H1 (cell line): ENCODE data around the gene CXCL5. TPM values are rescaled to one million over a fixed set of nuclear protein-coding genes. Genes with fewer than 3 reads are reported as not detected.

Experiments used
- CTCF ChIA-PET: fragments of 300-600 bp; sonication (Branson Sonifier 250); formaldehyde crosslinking; loops from one replicate; lab custom pipeline; 2021; ENCODE audit not compliant: partially characterized antibody; lab: Charles Lee
- POLR2A ChIA-PET: fragments of 300-600 bp; sonication (Branson Sonifier 250); formaldehyde crosslinking; loops from one replicate; lab custom pipeline; 2021; ENCODE audit warnings: inconsistent platforms; ENCODE audit not compliant: partially characterized antibody; lab: Charles Lee
- DNase-seq, 2 experiments: peaks; one replicate each; pipeline versions ENCODE4 v3.0.0 to v3.0.0-alpha.2; 2010 to 2022; ENCODE audit warnings: low spot score in 2 of 2, low read depth in 1 of 2, mixed read lengths in 1 of 2
- FAIRE-seq: peaks from 2 replicates; lab custom pipeline; 2011; peaks lifted over from hg19 to GRCh38; lab: Jason Lieb, UNC
- H2AFZ ChIP-seq: 2 replicates; pipeline ENCODE4 v1.8.1; 2012; ENCODE audit warnings: low read length, inconsistent platforms
- H2AK5ac ChIP-seq: 2 replicates; pipeline ENCODE4 v1.6.1; 2013; ENCODE audit warnings: low read depth, low read length
- H2BK120ac ChIP-seq: replicated peaks from 2 replicates; pipeline ENCODE3; 2013; ENCODE audit warnings: low read depth, low read length, inconsistent platforms
- H2BK12ac ChIP-seq: 2 replicates; pipeline ENCODE4 v1.6.1; 2013; ENCODE audit warnings: low read depth, low read length
- H2BK15ac ChIP-seq: 2 replicates; pipeline ENCODE4 v1.6.1; 2013; ENCODE audit warnings: low read length
- H2BK20ac ChIP-seq: 2 replicates; pipeline ENCODE4 v1.6.1; 2013; ENCODE audit warnings: low read length
- H2BK5ac ChIP-seq: 2 replicates; pipeline ENCODE4 v1.6.1; 2013; ENCODE audit warnings: low read depth, low read length
- H3K14ac ChIP-seq: 2 replicates; pipeline ENCODE4 v1.6.1; 2013; ENCODE audit warnings: inconsistent platforms; ENCODE audit not compliant: insufficient read length
- H3K18ac ChIP-seq: 2 replicates; pipeline ENCODE4 v1.6.1; 2013; ENCODE audit warnings: low read length; ENCODE audit errors: extremely low read depth
- H3K23ac ChIP-seq: 2 replicates; pipeline ENCODE4 v1.6.1; 2013; ENCODE audit warnings: inconsistent platforms; ENCODE audit not compliant: insufficient read length
- H3K23me2 ChIP-seq: 2 replicates; pipeline ENCODE4 v1.6.1; 2013; ENCODE audit warnings: low read depth, low read length
- H3K27ac ChIP-seq: 2 replicates; pipeline ENCODE4 v1.6.1; 2011; ENCODE audit warnings: low read depth, low read length, inconsistent platforms
- H3K27me3 ChIP-seq, 4 experiments: replicated peaks in 1 of 4; 1 replicate in 1 of 4; 2 replicates in 3 of 4; pipeline versions ENCODE4 v1.6.1 to v1.8.1; 2011 to 2013; ENCODE audit warnings: low read length in 3 of 4, mild to moderate bottlenecking in 3 of 4, inconsistent platforms in 2 of 4, mixed read lengths in 2 of 4, moderate library complexity in 1 of 4; ENCODE audit not compliant: control insufficient read depth in 3 of 4, insufficient read depth in 3 of 4; ENCODE audit errors: extremely low read depth in 1 of 4
- H3K36me3 ChIP-seq, 4 experiments: 2 replicates each; pipeline versions ENCODE4 v1.6.1 to v1.8.1; 2011 to 2013; ENCODE audit warnings: mild to moderate bottlenecking in 4 of 4, low read length in 3 of 4, moderate library complexity in 2 of 4, control low read depth in 1 of 4, inconsistent platforms in 1 of 4; ENCODE audit not compliant: insufficient read depth in 4 of 4, control insufficient read depth in 2 of 4
- H3K4ac ChIP-seq: replicated peaks from 2 replicates; pipeline ENCODE3; 2013; ENCODE audit warnings: low read length, low read depth, mixed read lengths, inconsistent platforms; ENCODE audit not compliant: insufficient read length
- H3K4me1 ChIP-seq, 4 experiments: replicated peaks in 1 of 4; 1 replicate in 1 of 4; 2 replicates in 3 of 4; pipeline versions ENCODE4 v1.6.1 to v1.8.1; 2011 to 2013; ENCODE audit warnings: low read length in 3 of 4, inconsistent platforms in 2 of 4, mixed read lengths in 1 of 4; ENCODE audit not compliant: insufficient read depth in 4 of 4, control insufficient read depth in 3 of 4
- H3K4me2 ChIP-seq, 2 experiments: 2 replicates each; pipeline versions ENCODE4 v1.6.1 to v1.8.1; 2011 to 2013; ENCODE audit warnings: low read depth in 2 of 2, low read length in 2 of 2, control low read depth in 1 of 2, inconsistent platforms in 1 of 2, mild to moderate bottlenecking in 1 of 2; ENCODE audit not compliant: insufficient read depth in 1 of 2
- H3K4me3 ChIP-seq, 4 experiments: fragments of 200-600, 300-600 bp in 1 of 4; sonication (generic), shearing (Covaris generic), sonication (Bioruptor Twin) in 1 of 4; 2 replicates each; pipeline versions ENCODE4 v1.5.1 to v1.8.1; 2011 to 2016; ENCODE audit warnings: low read length in 4 of 4, low read depth in 3 of 4, control low read depth in 2 of 4, inconsistent platforms in 2 of 4, mild to moderate bottlenecking in 2 of 4, mixed read lengths in 1 of 4, moderate library complexity in 1 of 4; ENCODE audit not compliant: insufficient read depth in 2 of 4; ENCODE audit errors: extremely low read depth in 1 of 4
- H3K56ac ChIP-seq: replicated peaks from 2 replicates; pipeline ENCODE3; 2013; ENCODE audit warnings: low read depth, mild to moderate bottlenecking, mixed read lengths, low read length, inconsistent platforms; ENCODE audit not compliant: insufficient read length
- H3K79me1 ChIP-seq: 2 replicates; pipeline ENCODE4 v1.6.1; 2013; ENCODE audit warnings: low read depth, low read length, control low read depth
- H3K79me2 ChIP-seq, 2 experiments: 2 replicates each; pipeline versions ENCODE4 v1.6.1 to v1.8.1; 2012 to 2013; ENCODE audit warnings: low read length in 2 of 2, mild to moderate bottlenecking in 2 of 2, inconsistent platforms in 1 of 2; ENCODE audit not compliant: insufficient read depth in 2 of 2, control insufficient read depth in 1 of 2
- H3K9ac ChIP-seq, 4 experiments: replicated peaks in 1 of 4; 1 replicate in 1 of 4; 2 replicates in 3 of 4; pipeline versions ENCODE4 v1.6.1 to v1.8.1; 2011 to 2013; ENCODE audit warnings: low read depth in 3 of 4, low read length in 3 of 4, control low read depth in 2 of 4, mild to moderate bottlenecking in 2 of 4, moderate library complexity in 2 of 4, inconsistent platforms in 1 of 4; ENCODE audit errors: extremely low read depth in 1 of 4
- H3K9me3 ChIP-seq, 2 experiments: 2 replicates each; pipeline versions ENCODE4 v1.6.1 to v1.8.1; 2012 to 2013; ENCODE audit warnings: mild to moderate bottlenecking in 2 of 2, moderate library complexity in 2 of 2, control low read depth in 1 of 2, inconsistent platforms in 1 of 2, low read depth in 1 of 2, low read length in 1 of 2, mixed read lengths in 1 of 2; ENCODE audit not compliant: insufficient read depth in 2 of 2
- H4K20me1 ChIP-seq, 2 experiments: replicated peaks in 1 of 2; 2 replicates each; pipeline versions ENCODE3 to v1.8.1; 2011 to 2013; ENCODE audit warnings: inconsistent platforms in 2 of 2, low read length in 2 of 2, mild to moderate bottlenecking in 1 of 2; ENCODE audit not compliant: insufficient read depth in 2 of 2, control insufficient read depth in 1 of 2
- H4K5ac ChIP-seq: 2 replicates; pipeline ENCODE4 v1.6.1; 2013; ENCODE audit warnings: low read length, low read depth, mixed read lengths, inconsistent platforms; ENCODE audit not compliant: insufficient read length
- H4K8ac ChIP-seq: 2 replicates; pipeline ENCODE4 v1.8.0; 2013; ENCODE audit warnings: mild to moderate bottlenecking, moderate library complexity, low read length, inconsistent platforms; ENCODE audit not compliant: insufficient read depth; ENCODE audit errors: extremely low read depth
- H4K91ac ChIP-seq: replicated peaks from 2 replicates; pipeline ENCODE3; 2013; ENCODE audit warnings: low read length, mixed read lengths, inconsistent platforms; ENCODE audit not compliant: insufficient read length
- BACH1 ChIP-seq: IDR thresholded peaks from 2 replicates; pipeline ENCODE4 v1.6.1; 2012; ENCODE audit warnings: low read length, improper control_type of control experiment
- BCL11A ChIP-seq, 2 experiments: IDR thresholded peaks; one replicate each; pipeline ENCODE4 v1.6.1; 2011; ENCODE audit warnings: low read depth in 2 of 2, low read length in 2 of 2, mild to moderate bottlenecking in 2 of 2
- FOSL1 ChIP-seq: IDR thresholded peaks from 2 replicates; pipeline ENCODE4 v1.6.1; 2011; ENCODE audit warnings: mild to moderate bottlenecking, low read depth, low read length, moderate library complexity; ENCODE audit not compliant: insufficient read depth
- GABPA ChIP-seq: IDR thresholded peaks from 2 replicates; pipeline ENCODE4 v1.6.1; 2011; ENCODE audit warnings: mild to moderate bottlenecking, low read length, moderate library complexity, borderline replicate concordance; ENCODE audit not compliant: insufficient read depth
- GTF2F1 ChIP-seq: IDR thresholded peaks from 2 replicates; pipeline ENCODE4 v1.6.1; 2012; ENCODE audit warnings: low read depth, low read length, improper control_type of control experiment, borderline replicate concordance
- JUND ChIP-seq: IDR thresholded peaks from 2 replicates; pipeline ENCODE4 v1.6.1; 2011; ENCODE audit warnings: mild to moderate bottlenecking, improper control_type of control experiment, low read length
- PHF8 ChIP-seq: fragments of 200-600 bp; sonication (generic); conservative IDR thresholded peaks from 2 replicates; pipeline ENCODE4 v1.7.1; 2012; ENCODE audit warnings: low read depth, mild to moderate bottlenecking, inconsistent platforms, low read length, moderate library complexity
- POLR2A ChIP-seq, 2 experiments: IDR thresholded peaks; 1 replicate in 1 of 2; 2 replicates in 1 of 2; pipeline ENCODE4 v1.6.1; 2011; ENCODE audit warnings: low read depth in 2 of 2, low read length in 2 of 2, mild to moderate bottlenecking in 2 of 2; ENCODE audit errors: control extremely low read depth in 1 of 2
- RBBP5 ChIP-seq: IDR thresholded peaks from 2 replicates; pipeline ENCODE4 v1.7.1; 2012; ENCODE audit warnings: low read depth, mild to moderate bottlenecking, inconsistent platforms, low read length, moderate library complexity, borderline replicate concordance
- RFX5 ChIP-seq: IDR thresholded peaks from 2 replicates; pipeline ENCODE4 v1.6.1; 2011; ENCODE audit warnings: low read depth, low read length, improper control_type of control experiment, borderline replicate concordance
- SRF ChIP-seq: IDR thresholded peaks from 2 replicates; pipeline ENCODE4 v1.6.1; 2011; ENCODE audit warnings: mild to moderate bottlenecking, low read depth, low read length, moderate library complexity
- TCF12 ChIP-seq: IDR thresholded peaks from 2 replicates; pipeline ENCODE4 v1.6.1; 2011; ENCODE audit warnings: low read depth, mild to moderate bottlenecking, low read length
- WGBS, 2 experiments: shearing (Covaris generic) in 1 of 2; methylation state at CpG; one replicate each; pipeline versions ENCODE4 v1.1.6 to v1.1.7; 2013 to 2015; ENCODE audit warnings: low lambda C conversion rate in 2 of 2, mixed read lengths in 2 of 2, inconsistent platforms in 1 of 2, low coverage in 1 of 2, missing lambda C conversion rate in 1 of 2; ENCODE audit not compliant: insufficient replicate concordance in 2 of 2, insufficient coverage in 1 of 2, insufficient read length in 1 of 2; ENCODE audit errors: extremely low coverage in 1 of 2, missing lambda C conversion rate in 1 of 2; 5-methylcytosine and 5-hydroxymethylcytosine counted together
- polyA plus RNA-seq, 7 experiments: library from polyadenylated mRNA; depleted of rRNA in 3 of 7; stranded (reverse) in 5 of 7; unstranded in 2 of 7; fragments of >200 nt in 5 of 7; fragments of 200-250 nt in 2 of 7; gene quantifications; 1 replicate in 5 of 7; 2 replicates in 1 of 7; 4 replicates in 1 of 7; pipeline versions ENCODE4 v1.2.1 to v1.2.3, GENCODE V29; 2011 to 2013; ENCODE audit warnings: missing spikeins in 2 of 7, mixed read lengths in 2 of 7
- total RNA-seq: library from RNA; stranded (reverse); fragmentation: NEBNext Ultra II Directional; extraction: Animal tissue kit (Norgen Biotek cat#: 25700); gene quantifications from 2 replicates; pipeline ENCODE4 v1.2.1, GENCODE V29; 2021

The CXCL5 gene
- total and polyA plus RNA-seq, 2 of the 8 experiments (the other 6 are each of a cell fraction or from before 2014, with no cell fraction given): 10.9 to 15.6 TPM

DNA sequence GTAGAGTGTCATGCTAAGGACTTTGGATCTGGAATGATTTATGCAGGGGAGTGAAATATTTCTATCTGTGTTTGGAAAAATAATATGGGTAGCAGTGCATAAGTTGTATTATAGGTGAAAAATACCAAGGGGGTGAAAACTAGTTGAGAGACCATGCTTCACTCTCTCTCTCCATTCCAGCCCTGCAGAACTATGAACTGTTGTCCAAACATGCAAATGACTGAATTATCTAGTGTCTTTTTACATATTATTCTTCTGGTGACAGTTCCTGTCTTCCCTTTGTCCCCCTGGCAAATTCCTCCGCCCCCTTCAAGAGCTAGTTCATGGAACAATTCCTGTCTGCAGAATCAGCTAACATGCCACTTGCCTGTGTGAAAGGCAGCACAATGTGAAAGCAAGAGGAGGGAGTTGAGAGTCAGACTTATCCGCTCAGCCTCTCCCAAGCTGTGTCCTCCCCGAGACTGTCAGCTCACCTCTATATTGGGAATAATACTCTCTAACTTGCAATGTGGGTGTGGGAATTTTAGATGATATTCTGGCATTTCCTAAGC is 19.0 kb downstream of the CXCL5 start:
- 83% methylated on average over 3 of the region's 3 CpGs; no CpG with 5 or more reads in 1 of the 2 experiments for WGBS, 2 experiments
- H2AFZ ChIP-seq: no peak overlapping the region
- H4K5ac ChIP-seq: no peak overlapping the region
- POLR2A ChIA-PET: interaction anchor here (1.2 to 1.5 kb wide), 2 partner anchors 17 to 19 kb away, joined by 4 to 5 read pairs; partner anchors contain the start of gene CXCL5
- peak overlapping the region; percentile 84; the same call in 1 of the 2 replicates for H2BK20ac ChIP-seq
- H4K20me1 ChIP-seq: no peaks in the 10 kb centered on the region
- H3K4me2 ChIP-seq: no peak overlapping the region
- H3K4ac ChIP-seq: no peak overlapping the region
- no peaks in the 10 kb centered on the region for H3K36me3 ChIP-seq
- H3K4me1 ChIP-seq: peaks cover 0 to 18% (median 6%) of the 10 kb centered on the region in 4 experiments; a peak in 4 of 7 replicates
- H4K8ac ChIP-seq: no peak overlapping the region
- no peaks in the 10 kb centered on the region for H3K79me1 ChIP-seq
- H3K9ac ChIP-seq: no peak overlapping the region
- peak overlapping the region; percentile 71; the same call in 1 of the 2 replicates for H2BK12ac ChIP-seq
- H2BK15ac ChIP-seq: no peak overlapping the region
- H2BK5ac ChIP-seq: no peak overlapping the region; the same call in 1 of the 2 replicates
- H3K27me3 ChIP-seq: no peaks in the 10 kb centered on the region
- CTCF ChIA-PET: interaction anchor here (0.6 to 5.1 kb wide), 4 partner anchors 12 to 38 kb away, joined by 3 to 37 read pairs (median 4); partner anchors contain the start of gene CXCL5
- no peak overlapping the region for H3K14ac ChIP-seq
- H3K79me2 ChIP-seq: no peaks in the 10 kb centered on the region
- FAIRE-seq: no peak
- no peak overlapping the region for H3K4me3 ChIP-seq
- H3K56ac ChIP-seq: no peak overlapping the region
- H3K23me2 ChIP-seq: no peaks in the 10 kb centered on the region
- H3K18ac ChIP-seq: peak overlapping the region; percentile 12; the same call in 1 of the 2 replicates
- H4K91ac ChIP-seq: no peak overlapping the region
- no peak for DNase-seq
- no peak overlapping the region for H3K23ac ChIP-seq
- TF ChIP-seq FOSL1 (no peak), POLR2A (IDR thresholded peaks at IDR 0.05; ENCODE audit: control extremely low read depth in 1 of 2, low read depth in 2 of 2, low read length in 2 of 2) (no peak), JUND (no peak), BCL11A (IDR thresholded peaks at IDR 0.05; ENCODE audit: low read depth in 2 of 2, low read length in 2 of 2) (no peak), RBBP5 (no peak), GTF2F1 (no peak), SRF (no peak), GABPA (no peak), PHF8 (no peak), TCF12 (no peak), RFX5 (no peak), BACH1 (no peak)
- TF ChIP-seq, all 59 proteins: peak for 0
- H3K9me3 ChIP-seq: no peaks in the 10 kb centered on the region
- H3K27ac ChIP-seq: no peak overlapping the region
- peak overlapping the region; percentile 12 for H2BK120ac ChIP-seq
- no peak overlapping the region for H2AK5ac ChIP-seq
